Measurements from ENCODE around the gene RAB8B. TPM values are rescaled to one million over a fixed set of nuclear protein-coding genes. Genes with fewer than 3 reads are reported as not detected.
A peak's percentile ranks its signal among the peaks of the same experiment; 100 is the strongest.

Gene RAB8B
- total RNA-seq, 1 donor from 2014 or later: 214 TPM

GRCh38 chr15:63165166-63165859, 24.1 kb upstream of the RAB8B start:
- intact Hi-C loops (cut with micrococcal nuclease): no loop called here
- Mint-ChIP-seq H3K4me3 (ENCODE audit: low read depth) (no peak overlapping the region), H3K36me3 (ENCODE audit: low read depth) (no peaks in the 10 kb centered on the region), H3K4me1 (ENCODE audit: low read depth) (peaks cover 4% of the 10 kb centered on the region), H3K9me3 (no peaks in the 10 kb centered on the region), H3K27me3 (ENCODE audit: low read depth) (peaks cover 4% of the 10 kb centered on the region), H3K27ac (no peak overlapping the region)
- no peak for DNase-seq (ENCODE audit: low spot score)

GRCh38 chr15:63166219-63166618, 23.2 kb upstream of the RAB8B start:
- Mint-ChIP-seq H3K4me3 (ENCODE audit: low read depth) (no peak overlapping the region), H3K4me1 (ENCODE audit: low read depth) (peaks cover 2% of the 10 kb centered on the region), H3K9me3 (no peaks in the 10 kb centered on the region), H3K36me3 (ENCODE audit: low read depth) (no peaks in the 10 kb centered on the region), H3K27me3 (ENCODE audit: low read depth) (peaks cover 4% of the 10 kb centered on the region), H3K27ac (no peak overlapping the region)
- DNase-seq (ENCODE audit: low spot score): no peak
- intact Hi-C loops (cut with micrococcal nuclease): no loop called here

- Mint-ChIP-seq H3K36me3 (ENCODE audit: low read depth) (no peaks in the 10 kb centered on the region), H3K27me3 (ENCODE audit: low read depth) (no peaks in the 10 kb centered on the region), H3K4me1 (ENCODE audit: low read depth) (peaks cover 2% of the 10 kb centered on the region), H3K27ac (no peak overlapping the region), H3K4me3 (ENCODE audit: low read depth) (no peak overlapping the region), H3K9me3 (no peaks in the 10 kb centered on the region)
- no peak for DNase-seq (ENCODE audit: low spot score)
- intact Hi-C loops (cut with micrococcal nuclease): no loop called here
These were observed 19.6 kb upstream of the RAB8B start for GRCh38 chr15:63169788-63170187.

- no peaks in the 10 kb centered on the region for H3K36me3 Mint-ChIP-seq (ENCODE audit: low read depth)
- no peak for DNase-seq (ENCODE audit: low spot score)
- H3K27me3 Mint-ChIP-seq (ENCODE audit: low read depth): no peaks in the 10 kb centered on the region
- no peak overlapping the region for H3K4me3 Mint-ChIP-seq (ENCODE audit: low read depth)
- no peak overlapping the region for H3K27ac Mint-ChIP-seq
- H3K4me1 Mint-ChIP-seq (ENCODE audit: low read depth): peaks cover 8% of the 10 kb centered on the region
- H3K9me3 Mint-ChIP-seq: no peaks in the 10 kb centered on the region
- intact Hi-C loops (cut with micrococcal nuclease): no loop called here
These were observed 17.0 kb upstream of the RAB8B start for GRCh38 chr15:63172376-63172775.

GRCh38 chr15:63172851-63173451, 16.5 kb upstream of the RAB8B start:
- no peaks in the 10 kb centered on the region for H3K9me3 Mint-ChIP-seq
- no peaks in the 10 kb centered on the region for H3K36me3 Mint-ChIP-seq (ENCODE audit: low read depth)

DNA sequence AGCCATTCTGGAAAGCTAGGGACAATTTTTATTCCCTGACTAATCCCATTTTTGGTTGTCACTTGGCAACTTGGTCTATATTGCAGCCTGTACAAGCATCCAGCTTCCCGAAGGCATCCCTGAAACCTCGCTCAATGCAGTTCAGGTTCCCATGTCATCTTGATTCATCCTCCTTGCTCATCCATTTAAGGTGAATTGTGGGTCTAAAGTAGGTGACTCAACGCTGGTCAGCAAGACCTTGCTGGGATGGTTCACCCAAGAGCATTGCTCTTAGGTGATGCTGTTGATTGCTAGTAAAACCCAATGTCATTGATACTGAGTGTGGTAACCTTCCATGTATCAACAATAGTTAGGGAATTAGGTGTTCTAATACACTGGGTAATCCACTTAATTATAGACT, 13.1 kb upstream of the RAB8B start:
- H3K27me3 Mint-ChIP-seq (ENCODE audit: low read depth): no peaks in the 10 kb centered on the region
- no peak overlapping the region for H3K4me3 Mint-ChIP-seq (ENCODE audit: low read depth)
- no peak overlapping the region for H3K27ac Mint-ChIP-seq
- DNase-seq (ENCODE audit: low spot score): no peak
- no peaks in the 10 kb centered on the region for H3K36me3 Mint-ChIP-seq (ENCODE audit: low read depth)
- H3K9me3 Mint-ChIP-seq: no peaks in the 10 kb centered on the region
- peaks cover 12% of the 10 kb centered on the region for H3K4me1 Mint-ChIP-seq (ENCODE audit: low read depth)
- intact Hi-C loops (cut with micrococcal nuclease): loop anchor here (2.0 kb wide), 1 partner anchor 18 kb away; no protein-coding TSS in a partner anchor

More at GRCh38 chr15:63172851-63173451, 16.5 kb upstream of the RAB8B start:
- Mint-ChIP-seq H3K4me3 (ENCODE audit: low read depth) (no peak overlapping the region), H3K4me1 (ENCODE audit: low read depth) (peaks cover 12% of the 10 kb centered on the region), H3K27me3 (ENCODE audit: low read depth) (no peaks in the 10 kb centered on the region), H3K27ac (no peak overlapping the region)
- intact Hi-C loops (cut with micrococcal nuclease): no loop called here
- DNase-seq (ENCODE audit: low spot score): no peak

DNA sequence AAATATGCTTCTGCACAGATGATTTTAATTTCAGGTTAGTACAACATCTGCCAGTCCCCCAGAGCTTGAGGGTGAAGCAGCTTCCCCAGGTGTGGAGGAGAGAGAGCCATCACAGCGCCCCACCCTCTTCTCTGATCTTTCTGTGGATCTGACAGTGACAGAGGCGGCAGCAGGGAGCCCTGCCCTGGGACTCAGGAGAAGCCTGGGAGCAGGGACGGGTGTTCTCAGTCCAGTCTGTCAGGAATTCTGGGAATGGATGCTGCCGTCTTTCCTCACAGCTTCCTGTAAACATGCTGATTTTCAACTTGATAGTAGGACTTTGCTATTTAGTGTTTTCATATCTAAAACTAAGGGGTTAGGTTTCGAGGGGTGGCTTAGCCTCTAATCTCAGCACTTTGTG, 11.4 kb upstream of the RAB8B start:
- Mint-ChIP-seq H3K9me3 (no peaks in the 10 kb centered on the region), H3K4me3 (ENCODE audit: low read depth) (no peak overlapping the region), H3K27me3 (ENCODE audit: low read depth) (no peaks in the 10 kb centered on the region), H3K36me3 (ENCODE audit: low read depth) (no peaks in the 10 kb centered on the region), H3K27ac (no peak overlapping the region), H3K4me1 (ENCODE audit: low read depth) (peaks cover 12% of the 10 kb centered on the region)
- intact Hi-C loops (cut with micrococcal nuclease): no loop called here
- DNase-seq (ENCODE audit: low spot score): no peak

GRCh38 chr15:63180746-63181145, 8.7 kb upstream of the RAB8B start:
- H3K27me3 Mint-ChIP-seq (ENCODE audit: low read depth): no peaks in the 10 kb centered on the region
- no peak overlapping the region for H3K27ac Mint-ChIP-seq
- H3K36me3 Mint-ChIP-seq (ENCODE audit: low read depth): no peaks in the 10 kb centered on the region
- peaks cover 14% of the 10 kb centered on the region for H3K4me1 Mint-ChIP-seq (ENCODE audit: low read depth)
- no peaks in the 10 kb centered on the region for H3K9me3 Mint-ChIP-seq
- intact Hi-C loops (cut with micrococcal nuclease): no loop called here
- DNase-seq (ENCODE audit: low spot score): no peak
- H3K4me3 Mint-ChIP-seq (ENCODE audit: low read depth): no peak overlapping the region

DNA sequence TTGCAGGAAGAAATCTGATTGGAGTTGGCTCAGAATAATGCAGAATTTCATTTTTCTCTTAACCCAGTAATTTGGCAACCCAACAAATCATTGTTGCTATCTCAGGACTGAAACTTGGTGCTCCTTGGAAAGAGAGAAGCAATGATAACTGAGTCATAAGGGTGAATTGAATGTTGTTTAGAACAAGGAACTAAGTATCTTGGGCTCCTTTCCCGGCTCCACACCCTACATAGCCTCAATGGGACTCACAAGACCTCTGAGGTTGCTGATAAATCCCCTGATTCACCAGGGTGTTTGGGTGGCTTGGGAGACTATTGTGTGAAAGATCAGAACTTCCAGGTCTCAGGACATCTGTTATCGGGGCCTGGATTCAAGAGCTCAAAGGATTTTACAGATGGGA, 7.8 kb upstream of the RAB8B start:
- Mint-ChIP-seq H3K9me3 (no peaks in the 10 kb centered on the region), H3K36me3 (ENCODE audit: low read depth) (no peaks in the 10 kb centered on the region), H3K4me1 (ENCODE audit: low read depth) (peaks cover 11% of the 10 kb centered on the region), H3K27me3 (ENCODE audit: low read depth) (no peaks in the 10 kb centered on the region), H3K4me3 (ENCODE audit: low read depth) (no peak overlapping the region), H3K27ac (no peak overlapping the region)
- DNase-seq (ENCODE audit: low spot score): no peak
- intact Hi-C loops (cut with micrococcal nuclease): no loop called here

DNA sequence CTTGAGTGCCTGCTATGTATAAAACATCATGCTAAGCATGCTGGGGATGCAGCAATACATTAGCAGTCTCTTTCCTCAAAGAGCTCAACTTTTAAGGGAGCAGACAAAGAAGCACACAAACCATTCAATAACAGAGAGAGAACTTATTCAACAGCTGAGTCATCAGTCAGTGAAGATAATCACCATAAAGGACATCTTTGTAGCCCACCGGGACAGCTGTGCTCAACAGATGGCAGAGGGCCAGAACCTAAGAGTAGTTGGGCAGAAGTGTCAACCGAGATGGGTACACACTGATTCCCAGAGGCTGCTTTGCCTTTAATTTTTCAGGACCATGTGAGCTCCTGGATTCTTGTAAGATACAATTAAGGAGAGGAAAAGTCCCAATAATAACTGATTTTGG, 4.2 kb upstream of the RAB8B start:
- Mint-ChIP-seq H3K9me3 (no peaks in the 10 kb centered on the region), H3K27ac (no peak overlapping the region), H3K27me3 (ENCODE audit: low read depth) (no peaks in the 10 kb centered on the region), H3K4me3 (ENCODE audit: low read depth) (no peak overlapping the region), H3K36me3 (ENCODE audit: low read depth) (peaks cover 3% of the 10 kb centered on the region), H3K4me1 (ENCODE audit: low read depth) (peaks cover 15% of the 10 kb centered on the region)
- intact Hi-C loops (cut with micrococcal nuclease): no loop called here
- DNase-seq (ENCODE audit: low spot score): no peak

DNA sequence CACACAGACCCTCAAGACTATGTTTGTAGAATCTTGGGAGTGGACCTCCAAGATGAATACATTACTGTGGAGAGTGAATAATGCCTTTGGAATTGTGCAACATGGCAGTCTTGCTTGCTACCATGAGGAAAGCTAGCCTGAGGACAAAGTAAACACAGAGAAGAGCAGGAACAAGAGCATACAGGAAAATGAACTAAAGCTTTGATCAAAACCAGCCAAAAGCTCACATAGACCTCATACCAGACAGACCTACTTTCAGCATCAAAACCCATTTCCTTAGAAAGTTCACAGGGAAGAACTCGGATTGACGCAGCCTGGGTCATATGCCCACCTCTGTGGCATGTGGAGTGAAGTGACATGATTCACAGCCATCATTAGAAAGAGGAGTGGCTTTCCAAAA, 3.3 kb upstream of the RAB8B start:
- Mint-ChIP-seq H3K4me1 (ENCODE audit: low read depth) (peaks cover 15% of the 10 kb centered on the region), H3K36me3 (ENCODE audit: low read depth) (peaks cover 12% of the 10 kb centered on the region), H3K27me3 (ENCODE audit: low read depth) (no peaks in the 10 kb centered on the region), H3K27ac (no peak overlapping the region), H3K9me3 (no peaks in the 10 kb centered on the region), H3K4me3 (ENCODE audit: low read depth) (no peak overlapping the region)
- intact Hi-C loops (cut with micrococcal nuclease): no loop called here
- DNase-seq (ENCODE audit: low spot score): no peak

DNA sequence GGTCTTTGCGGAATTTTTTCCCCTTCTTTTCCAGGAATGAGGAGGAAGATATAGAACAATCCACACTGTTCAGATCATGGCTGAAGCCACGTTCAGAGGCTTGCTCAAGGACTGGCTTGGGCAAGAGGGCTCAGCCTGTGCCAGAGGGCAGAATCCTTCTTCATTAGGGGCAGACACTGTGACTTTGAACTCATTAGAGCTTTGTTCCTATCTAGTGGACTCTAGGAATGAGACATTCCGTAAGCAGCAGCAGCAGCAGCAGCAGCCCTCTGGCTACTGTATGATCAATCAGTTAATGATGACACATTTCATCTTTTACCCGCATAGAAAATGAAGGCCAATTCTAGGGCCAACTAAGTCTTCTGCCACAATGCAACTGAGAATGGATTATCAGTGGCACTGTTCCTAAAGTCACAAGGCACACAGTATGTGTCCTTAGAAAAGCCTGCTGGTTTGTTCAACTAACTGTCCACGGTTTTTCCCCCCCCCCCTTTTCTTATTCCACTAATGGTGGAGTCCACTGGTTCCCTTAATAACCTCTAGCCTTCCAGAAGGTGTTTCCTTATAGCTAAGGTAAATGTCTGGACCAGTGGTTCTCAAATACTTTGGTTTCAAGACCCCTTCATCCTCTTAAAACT, 1.7 kb upstream of the RAB8B start:
- no peaks in the 10 kb centered on the region for H3K9me3 Mint-ChIP-seq
- no peak overlapping the region for H3K4me3 Mint-ChIP-seq (ENCODE audit: low read depth)
- no peak overlapping the region for H3K27ac Mint-ChIP-seq
- peaks cover 30% of the 10 kb centered on the region for H3K4me1 Mint-ChIP-seq (ENCODE audit: low read depth)
- H3K36me3 Mint-ChIP-seq (ENCODE audit: low read depth): peaks cover 26% of the 10 kb centered on the region
- intact Hi-C loops (cut with micrococcal nuclease): loop anchor here (1.0 to 2.0 kb wide), 2 partner anchors 10 to 31 kb away; partner anchors contain the start of gene RPS27L
- no peaks in the 10 kb centered on the region for H3K27me3 Mint-ChIP-seq (ENCODE audit: low read depth)
- no peak for DNase-seq (ENCODE audit: low spot score)

DNA sequence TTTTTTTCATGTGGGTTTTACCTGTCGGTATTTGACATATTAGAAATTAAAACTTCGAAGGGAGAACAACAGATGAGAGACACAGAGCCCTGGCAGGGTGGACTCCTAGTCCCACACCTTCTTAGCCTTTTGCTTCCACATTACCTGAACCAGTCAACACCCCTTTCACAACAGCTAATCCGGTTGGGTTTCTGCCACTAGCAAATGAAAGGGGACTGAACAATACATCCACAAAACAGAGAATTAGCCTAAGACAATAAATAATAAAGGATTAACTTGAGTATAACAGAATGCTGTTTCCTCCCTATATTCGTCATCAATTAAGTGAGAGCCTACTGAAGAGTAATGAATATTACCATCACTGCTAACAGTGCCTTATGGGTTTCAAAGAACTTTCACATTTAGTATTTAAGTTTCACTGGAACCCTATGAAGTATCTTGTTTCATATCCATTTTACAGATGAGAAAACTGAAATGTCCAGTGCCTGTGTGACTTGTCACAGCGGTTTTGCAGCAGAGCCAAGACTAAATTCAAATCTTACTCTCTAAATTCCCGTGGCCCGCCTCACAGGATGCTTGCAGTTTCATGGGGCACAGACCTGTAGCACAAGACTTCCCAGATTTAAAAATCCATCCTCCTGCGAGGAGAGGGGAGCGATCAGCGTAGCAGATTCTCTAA, 1.0 kb upstream of the RAB8B start:
- no peaks in the 10 kb centered on the region for H3K9me3 Mint-ChIP-seq
- H3K4me1 Mint-ChIP-seq (ENCODE audit: low read depth): peaks cover 35% of the 10 kb centered on the region
- peak overlapping the region; percentile 96 for H3K4me3 Mint-ChIP-seq (ENCODE audit: low read depth)
- H3K27me3 Mint-ChIP-seq (ENCODE audit: low read depth): no peaks in the 10 kb centered on the region
- peak overlapping the region; percentile 90 for H3K27ac Mint-ChIP-seq
- intact Hi-C loops (cut with micrococcal nuclease): loop anchor here (1.0 to 2.0 kb wide), 2 partner anchors 11 to 32 kb away; partner anchors contain the start of gene RPS27L
- peaks cover 27% of the 10 kb centered on the region for H3K36me3 Mint-ChIP-seq (ENCODE audit: low read depth)
- DNase-seq (ENCODE audit: low spot score): no peak
